HEK293T (cell line): Measurements from ENCODE around the gene PDE6A.

ENCODE experiments used
- ELF4 ChIP-seq: fragments of 450-650 bp; IDR thresholded peaks from 2 replicates; pipeline ENCODE4 v1.6.1; 2017; ENCODE audit warnings: antibody characterized with exemption
- FOXK2 ChIP-seq: fragments of 450-650 bp; IDR thresholded peaks from 2 replicates; pipeline ENCODE4 v1.6.1; 2016; ENCODE audit warnings: mild to moderate bottlenecking
- FOXM1 ChIP-seq: fragments of 450-650 bp; IDR thresholded peaks from 2 replicates; pipeline ENCODE4 v1.6.1; 2017; ENCODE audit warnings: mild to moderate bottlenecking, borderline replicate concordance
- HDGF ChIP-seq: fragments of 450-650 bp; IDR thresholded peaks from 2 replicates; pipeline ENCODE4 v1.6.1; 2017; ENCODE audit warnings: antibody characterized with exemption, borderline replicate concordance
- L3MBTL2 ChIP-seq: fragments of 450-650 bp; conservative IDR thresholded peaks from 2 replicates; pipeline ENCODE4 v1.6.1; 2016; ENCODE audit warnings: mild to moderate bottlenecking
- LEF1 ChIP-seq: fragments of 450-650 bp; IDR thresholded peaks from 2 replicates; pipeline ENCODE4 v1.6.1; 2017; ENCODE audit warnings: mild to moderate bottlenecking, borderline replicate concordance
- SP1 ChIP-seq: fragments of 450-650 bp; IDR thresholded peaks from 2 replicates; pipeline ENCODE4 v1.6.1; 2017
- SUZ12 ChIP-seq: fragments of 450-650 bp; IDR thresholded peaks from 2 replicates; pipeline ENCODE4 v1.6.1; 2016; ENCODE audit warnings: mild to moderate bottlenecking
- ZNF384 ChIP-seq: fragments of 450-650 bp; IDR thresholded peaks from 2 replicates; pipeline ENCODE4 v1.6.1; 2016

DNA sequence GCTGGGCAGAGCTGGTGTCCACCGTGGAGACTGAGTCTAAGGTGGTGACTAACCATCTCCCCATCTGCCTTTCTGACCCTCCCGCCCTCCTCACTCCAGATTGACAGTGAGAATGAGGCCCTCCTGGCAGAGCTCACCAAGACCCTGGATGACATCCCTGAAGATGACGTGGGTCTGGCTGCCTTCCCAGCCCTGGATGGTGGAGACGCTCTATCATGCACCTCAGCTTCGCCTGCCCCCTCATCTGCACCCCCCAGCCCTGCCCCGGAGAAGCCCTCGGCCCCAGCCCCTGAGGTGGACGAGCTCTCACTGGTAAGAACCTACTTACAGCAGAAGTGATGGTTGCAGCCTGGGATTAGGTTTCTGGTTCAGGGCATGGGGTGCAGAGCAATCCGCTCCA lies 118.0 kb downstream of the PDE6A start:
- no peak for TF ChIP-seq SP1
- TF ChIP-seq FOXM1, result no peak
- TF ChIP-seq ZNF384, result no peak
- no peak for TF ChIP-seq FOXK2
- TF ChIP-seq SUZ12, result no peak
- TF ChIP-seq LEF1, result no peak
- TF ChIP-seq HDGF, result no peak
- TF ChIP-seq ELF4, result no peak
- TF ChIP-seq L3MBTL2, result no peak
